C1 segment of cervical spinal cord (tissue), 14 donors: ENCODE data around the gene NCK1.
"Not testable (repeated sequence)": the region's sequence is repeated elsewhere in the genome, so short reads cannot be mapped to it uniquely, and the experiment has no call there.

ENCODE experiments used
- DNase-seq, 14 donors: peaks; one replicate each; lab custom pipeline; 2025; lab: John Stamatoyannopoulos, UW

NCK1 gene

DNA sequence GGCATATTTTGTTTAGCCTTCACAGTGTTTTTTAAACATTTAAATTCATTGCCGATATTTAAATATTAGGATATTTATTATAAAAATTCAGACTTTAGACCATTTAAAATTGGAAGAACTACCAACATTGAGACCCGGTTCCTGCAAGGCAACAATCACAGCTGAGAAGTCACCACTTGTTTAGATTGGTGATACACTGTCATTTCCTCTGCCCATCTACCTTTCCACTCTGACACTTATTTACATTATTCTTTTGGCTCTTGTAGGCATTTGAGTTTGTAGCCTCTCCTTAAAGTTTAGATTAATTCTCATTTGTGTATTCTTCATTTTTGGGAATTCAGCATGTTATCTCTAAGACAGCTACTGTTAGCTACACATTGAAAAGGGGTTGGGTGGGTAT lies 85.5 kb downstream of the NCK1 start:
- DNase-seq = no peak

DNA sequence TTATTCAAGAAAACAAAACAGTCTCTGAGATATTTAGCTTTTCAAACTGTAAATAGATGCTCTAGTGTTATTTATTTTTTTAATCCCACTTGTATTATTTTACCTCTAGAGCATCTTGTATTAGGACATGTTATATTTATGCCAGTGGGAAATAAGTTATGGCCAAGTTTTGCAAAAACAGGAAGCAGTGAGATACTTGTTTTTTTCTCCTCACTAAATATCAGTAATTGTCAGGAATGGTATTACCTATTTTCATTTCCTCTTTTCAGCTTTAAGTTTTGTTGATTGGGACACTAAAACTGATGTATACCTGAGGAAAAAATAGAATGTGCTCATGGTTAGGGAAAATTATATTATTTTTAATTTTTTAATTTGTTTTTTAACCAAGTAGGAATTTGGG lies 87.1 kb downstream of the NCK1 start:
- DNase-seq = no peak

DNA sequence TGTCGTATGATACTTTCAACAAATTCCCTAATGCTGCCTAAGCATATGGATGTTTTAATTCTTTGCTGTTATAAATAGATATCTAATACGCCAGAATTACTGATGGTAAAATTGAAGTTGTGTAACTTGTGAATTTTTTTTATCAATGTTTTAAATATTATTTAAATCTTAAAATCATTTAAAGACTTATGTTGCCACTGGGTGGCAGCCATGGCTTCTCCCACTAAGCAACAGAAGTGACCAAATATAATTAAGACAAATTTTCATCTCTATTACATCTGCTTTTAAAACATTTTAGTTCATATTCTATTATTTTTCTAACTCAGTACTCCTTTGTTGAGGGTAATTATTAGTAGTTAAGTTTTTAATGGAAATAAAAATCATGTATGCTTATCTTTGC lies 87.7 kb downstream of the NCK1 start:
- DNase-seq = no peak

DNA sequence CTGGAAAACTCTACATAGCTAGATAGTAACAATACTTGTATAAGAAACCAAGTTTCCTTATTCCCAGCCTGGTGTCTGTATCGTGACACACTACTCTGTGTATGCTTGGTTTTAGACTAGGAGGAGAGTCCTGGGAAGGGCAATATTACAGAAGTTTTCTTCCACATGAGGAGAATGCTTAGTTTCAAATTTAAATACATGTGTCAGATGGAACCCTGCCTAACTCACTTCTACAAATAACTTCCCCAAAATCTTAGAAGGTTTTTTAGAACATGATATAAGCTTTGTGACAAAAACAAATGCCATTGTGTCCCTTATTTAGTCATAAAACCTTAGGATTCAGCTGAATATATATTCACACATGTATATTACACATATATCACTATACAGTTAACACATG lies 88.6 kb downstream of the NCK1 start:
- DNase-seq = no peak

DNA sequence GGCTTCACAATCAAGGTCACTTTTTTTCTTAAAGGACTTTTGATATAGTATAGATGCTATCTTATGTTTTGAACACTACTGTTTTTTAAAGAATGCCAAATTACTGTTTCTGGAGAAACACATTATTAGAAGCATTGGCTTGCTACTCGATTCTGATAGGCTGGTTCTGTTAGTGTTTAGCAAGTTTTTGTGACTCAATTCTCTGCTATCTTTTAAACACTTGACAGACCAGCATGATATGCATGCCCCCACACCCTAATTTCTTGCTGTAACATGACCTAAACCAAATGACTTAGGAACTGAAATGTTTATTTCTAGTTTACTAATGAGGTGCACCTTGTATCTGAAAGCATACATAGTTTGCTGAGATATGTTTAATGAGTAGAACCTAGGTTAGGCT lies 90.3 kb downstream of the NCK1 start:
- DNase-seq = no peak

DNA sequence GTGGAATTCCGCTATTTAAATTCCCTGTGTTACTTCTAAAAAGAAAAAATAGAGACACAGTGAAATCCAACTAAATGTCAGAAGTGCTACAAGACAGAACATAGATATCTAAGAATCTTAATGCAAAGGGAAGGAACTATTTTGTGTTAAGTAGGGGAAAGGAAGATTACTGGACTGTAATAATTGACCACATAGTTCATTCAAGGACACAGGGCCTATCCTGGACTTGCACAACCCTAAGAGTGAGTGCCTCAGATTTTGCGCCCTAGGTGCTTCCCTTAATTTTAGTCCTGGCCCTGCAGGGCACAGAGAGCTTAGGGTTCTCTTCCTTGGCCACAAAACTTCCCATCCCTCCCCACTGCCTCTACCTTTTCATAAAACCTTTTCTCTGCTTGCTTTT lies 92.2 kb downstream of the NCK1 start:
- no peak for DNase-seq

DNA sequence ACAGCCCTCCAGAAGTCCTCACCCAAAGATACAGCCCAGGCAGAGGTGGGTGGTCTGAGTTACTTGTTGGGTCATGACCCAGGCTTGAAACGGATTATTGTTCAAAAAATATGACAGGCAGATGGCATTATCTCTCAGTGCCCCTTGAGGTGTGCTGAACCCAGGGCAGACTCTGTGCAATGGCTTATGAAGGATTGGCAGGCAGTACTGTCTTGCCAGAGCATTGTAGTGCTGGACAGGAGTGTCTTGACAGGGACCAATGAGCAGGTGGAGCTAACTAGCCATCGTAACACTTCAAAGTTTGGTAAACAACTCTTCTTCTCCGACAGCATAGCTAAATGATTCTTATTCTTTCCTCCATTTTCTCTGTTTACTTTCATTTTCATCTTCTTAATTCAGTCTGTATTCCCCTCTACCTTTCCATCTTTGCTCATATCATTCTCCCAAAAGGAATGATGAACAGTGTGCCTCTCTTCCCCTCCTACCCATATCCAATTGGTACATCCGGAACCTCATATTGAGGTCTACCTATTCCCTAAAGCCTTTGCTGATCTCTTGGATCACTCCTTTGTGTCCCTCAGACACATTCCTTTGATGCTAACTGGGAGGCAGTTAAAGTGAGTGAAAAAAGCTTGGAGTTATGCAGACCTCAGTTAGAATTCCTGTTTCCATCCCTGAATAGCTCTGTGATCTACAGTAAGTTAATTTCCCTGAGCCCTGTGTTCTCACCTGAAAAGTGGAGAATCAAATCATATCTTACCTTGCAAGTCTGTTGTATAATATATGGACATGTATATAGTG lies 93.2 kb downstream of the NCK1 start:
- DNase-seq = no peak

DNA sequence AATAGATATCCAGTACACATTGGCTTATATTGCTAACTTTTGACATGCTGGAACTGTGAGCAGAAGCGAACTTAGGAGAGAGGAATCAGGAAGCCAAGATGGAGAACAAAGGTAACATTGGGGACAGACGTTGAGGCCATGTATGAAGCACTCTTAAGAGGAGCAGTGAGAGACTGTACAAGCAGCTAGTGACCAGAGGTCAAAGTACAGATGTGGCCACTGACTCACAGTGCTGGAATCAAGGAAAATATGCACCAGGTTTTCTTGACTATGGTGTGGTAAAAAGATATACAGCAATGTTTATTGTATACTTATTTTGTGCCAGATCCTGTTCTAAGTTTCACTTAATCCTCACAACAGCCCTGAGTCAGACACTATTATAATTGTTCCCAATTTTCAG lies 93.8 kb downstream of the NCK1 start:
- DNase-seq = no peak

DNA sequence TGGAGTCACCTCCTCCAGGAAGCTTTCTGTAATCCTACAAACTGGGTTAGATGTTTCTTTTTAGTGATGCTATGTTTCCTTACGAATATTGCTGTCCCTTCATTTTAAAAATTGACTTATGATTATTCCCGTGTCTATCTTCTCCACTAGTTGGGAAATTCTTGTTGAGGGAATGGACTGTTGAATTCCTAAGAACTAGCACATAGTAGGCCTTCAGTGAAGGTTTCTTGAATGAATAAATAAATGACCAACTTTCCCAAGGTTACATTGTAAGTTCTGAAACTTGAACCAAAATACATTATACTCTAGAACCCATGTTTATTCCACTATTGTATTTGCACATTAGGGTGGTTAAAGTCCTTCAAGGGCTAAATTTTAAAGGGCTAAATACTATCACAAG lies 95.0 kb downstream of the NCK1 start:
- DNase-seq = no peak

DNA sequence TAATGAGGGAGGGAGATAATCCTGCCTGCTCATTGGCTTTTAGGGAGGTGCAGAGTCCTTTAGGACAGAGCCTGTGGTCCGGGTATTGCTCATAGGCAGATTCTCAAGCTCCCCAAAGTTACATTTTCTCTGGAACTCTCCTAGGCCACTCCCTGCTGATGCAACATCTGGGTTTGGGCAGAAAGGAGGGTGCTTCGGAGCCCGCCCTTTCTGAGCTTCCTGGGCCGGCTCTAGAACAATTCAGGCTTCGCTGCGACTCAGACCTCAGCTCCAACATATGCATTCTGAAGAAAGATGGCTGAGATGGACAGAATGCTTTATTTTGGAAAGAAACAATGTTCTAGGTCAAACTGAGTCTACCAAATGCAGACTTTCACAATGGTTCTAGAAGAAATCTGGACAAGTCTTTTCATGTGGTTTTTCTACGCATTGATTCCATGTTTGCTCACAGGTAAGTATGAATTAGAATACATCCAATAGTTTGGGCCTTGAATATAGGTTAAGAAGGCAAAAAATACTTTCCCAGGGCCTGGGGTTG lies 95.8 kb downstream of the NCK1 start, which contains the start of gene IL20RB:
TSS of gene IL20RB (plus strand) at position 233 of the 538 bp plus-strand sequence. CDS start at position 364, 131 bp downstream.
- DNase-seq = no peak

DNA sequence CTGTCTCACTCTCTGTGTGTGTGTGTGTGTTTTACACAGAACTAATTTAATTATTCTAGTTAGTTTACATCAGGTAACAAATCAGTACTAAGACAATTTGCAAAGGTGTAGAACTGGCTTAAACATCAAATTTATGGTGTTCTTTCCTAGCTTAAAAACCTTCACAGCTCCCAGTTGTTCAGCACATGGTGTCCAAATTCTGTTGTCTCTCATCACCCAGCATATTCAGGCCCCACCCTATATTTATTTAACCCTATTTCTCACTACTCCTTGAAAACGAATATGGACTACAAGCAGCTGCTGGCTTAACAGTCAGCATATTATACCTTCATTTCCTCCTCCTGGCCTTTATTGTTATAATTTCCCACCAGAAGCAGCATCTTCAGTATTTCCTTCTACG lies 96.9 kb downstream of the NCK1 start:
- DNase-seq = no peak

DNA sequence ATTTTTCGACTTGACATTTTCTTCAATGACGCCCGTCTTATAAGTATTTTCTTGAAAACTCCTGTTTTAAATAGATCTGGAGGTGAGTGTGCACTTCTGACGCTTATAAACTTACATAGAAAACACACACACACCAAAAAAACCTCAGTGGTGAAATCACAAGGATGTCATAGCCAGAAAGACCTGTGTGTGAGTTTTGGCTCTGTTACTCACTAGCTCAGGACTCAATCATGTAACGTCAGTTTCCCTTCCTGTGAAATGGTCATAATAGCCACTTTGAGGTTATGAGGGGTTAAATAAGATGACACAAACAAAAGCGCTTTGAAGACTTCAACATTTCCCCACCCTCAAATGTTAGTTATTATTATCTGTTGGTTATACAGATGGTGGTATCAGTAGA lies 97.6 kb downstream of the NCK1 start:
- DNase-seq = no peak

DNA sequence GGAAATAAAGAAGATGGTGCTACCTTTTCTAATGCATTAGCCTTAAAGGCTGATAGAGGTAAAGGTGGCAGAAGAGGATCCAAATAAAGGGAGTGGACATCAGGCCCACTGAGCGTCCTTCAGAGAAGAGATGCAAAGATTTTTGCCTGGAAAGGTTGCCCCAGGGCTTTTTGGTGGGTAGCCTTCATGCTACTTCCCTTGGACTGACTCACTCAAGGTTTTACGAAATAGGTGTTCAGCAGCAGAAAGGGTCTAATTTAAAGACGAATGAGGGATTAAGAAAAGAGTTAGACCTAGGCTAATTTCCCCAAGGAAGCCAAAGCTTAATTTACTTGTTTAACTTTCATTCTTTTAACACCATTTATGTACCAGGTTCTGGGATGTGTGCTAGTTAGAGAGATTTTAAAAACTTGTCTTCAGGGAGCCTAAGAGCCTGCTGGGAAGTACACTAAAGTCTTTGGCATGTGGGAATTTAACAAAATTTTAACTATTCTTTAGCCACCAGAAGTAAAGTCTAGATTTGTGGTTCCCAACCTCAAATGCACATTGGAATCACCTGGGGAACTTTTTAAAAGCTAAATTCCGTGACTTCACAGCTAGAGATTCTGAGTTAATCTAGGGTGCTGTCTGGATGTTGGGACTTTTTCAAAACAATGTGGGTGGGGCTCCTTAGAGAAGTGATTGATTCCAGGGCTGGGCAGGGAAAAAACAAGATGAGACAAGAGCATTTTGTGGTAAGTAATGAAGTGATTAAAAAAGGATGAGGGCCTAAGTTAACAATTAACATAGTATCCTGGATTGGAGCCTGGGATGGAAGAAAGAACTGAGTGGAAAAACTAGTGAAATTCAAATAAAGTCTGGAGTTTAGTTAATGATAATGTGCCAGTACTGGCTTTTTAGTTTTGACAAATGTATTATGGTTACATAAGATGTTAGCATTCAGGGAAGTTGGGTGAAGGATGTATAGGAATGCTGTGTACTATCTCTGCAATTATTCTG lies 99.1 kb downstream of the NCK1 start:
- DNase-seq = no peak

DNA sequence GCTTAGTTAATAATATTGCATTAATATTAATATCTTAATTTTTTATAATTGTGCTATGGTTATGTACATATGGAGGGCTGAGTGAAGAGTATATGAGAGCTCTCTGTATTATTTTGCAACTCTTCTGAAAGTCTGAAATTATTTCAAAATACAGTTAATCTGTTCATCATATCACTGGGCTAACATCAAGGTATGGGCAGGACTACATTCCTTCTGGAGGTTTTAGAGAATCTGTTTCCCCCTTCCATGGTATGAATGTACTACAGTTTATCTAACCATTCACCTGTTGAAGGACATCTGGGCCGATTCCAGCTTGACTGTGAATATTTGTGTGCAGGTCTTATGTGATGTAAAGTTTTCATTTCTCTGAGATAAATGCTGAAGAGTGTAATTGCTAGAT lies 100.9 kb downstream of the NCK1 start:
- DNase-seq = no peak

DNA sequence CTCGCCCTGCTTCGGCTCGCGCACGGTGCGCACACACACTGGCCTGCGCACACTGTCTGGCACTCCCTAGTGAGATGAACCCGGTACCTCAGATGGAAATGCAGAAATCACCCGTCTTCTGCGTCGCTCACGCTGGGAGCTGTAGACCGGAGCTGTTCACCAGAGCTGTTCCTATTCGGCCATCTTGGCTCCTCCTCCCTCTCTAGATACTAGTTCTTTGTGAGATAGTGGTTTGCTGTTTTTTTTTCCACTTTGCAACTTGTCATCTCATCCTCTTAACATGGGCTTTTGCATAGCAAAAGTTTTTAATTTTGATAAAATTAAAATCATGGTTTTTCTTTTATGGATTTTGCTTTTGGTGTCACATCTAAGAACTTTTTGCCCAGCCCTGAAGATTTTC lies 107.5 kb downstream of the NCK1 start:
- DNase-seq = not testable (repeated sequence)

DNA sequence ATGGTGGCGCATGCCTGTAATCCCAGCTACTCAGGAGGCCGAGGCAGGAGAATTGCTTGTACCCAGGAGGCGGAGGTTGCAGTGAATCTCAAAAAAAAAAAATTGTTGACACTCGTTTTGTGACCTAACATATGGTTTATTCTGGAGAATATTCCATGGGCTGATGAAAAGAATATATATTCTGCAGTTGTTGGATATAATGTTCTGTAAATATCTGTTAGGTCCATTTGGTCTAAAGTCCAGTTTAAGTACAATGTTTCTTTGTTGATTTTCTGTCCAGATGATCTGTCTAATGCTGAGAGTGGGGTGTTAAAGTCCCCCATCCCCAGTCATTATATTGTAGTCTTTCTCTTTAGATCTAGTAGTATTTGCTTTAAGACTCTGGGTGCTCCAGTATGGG lies 111.3 kb downstream of the NCK1 start:
- no peak for DNase-seq

DNA sequence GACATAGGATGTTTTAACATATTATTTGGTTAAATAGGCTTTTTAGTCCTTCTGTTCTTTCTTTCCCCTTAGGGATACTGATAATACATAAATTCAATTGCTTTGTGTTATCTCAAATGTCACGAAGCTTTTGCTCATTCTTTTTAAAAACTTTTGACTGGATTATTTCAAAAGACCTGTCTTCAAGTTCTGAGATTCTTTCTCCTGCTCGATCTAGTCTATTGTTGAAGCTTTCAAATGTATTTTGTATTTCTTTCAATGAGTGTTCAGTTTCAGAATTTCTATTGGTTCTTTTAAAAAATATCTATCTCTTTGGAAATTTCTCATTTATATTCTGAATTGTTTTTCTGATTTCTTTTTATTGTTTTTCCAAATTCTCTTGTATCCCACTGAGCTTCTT lies 112.7 kb downstream of the NCK1 start:
- no peak for DNase-seq

DNA sequence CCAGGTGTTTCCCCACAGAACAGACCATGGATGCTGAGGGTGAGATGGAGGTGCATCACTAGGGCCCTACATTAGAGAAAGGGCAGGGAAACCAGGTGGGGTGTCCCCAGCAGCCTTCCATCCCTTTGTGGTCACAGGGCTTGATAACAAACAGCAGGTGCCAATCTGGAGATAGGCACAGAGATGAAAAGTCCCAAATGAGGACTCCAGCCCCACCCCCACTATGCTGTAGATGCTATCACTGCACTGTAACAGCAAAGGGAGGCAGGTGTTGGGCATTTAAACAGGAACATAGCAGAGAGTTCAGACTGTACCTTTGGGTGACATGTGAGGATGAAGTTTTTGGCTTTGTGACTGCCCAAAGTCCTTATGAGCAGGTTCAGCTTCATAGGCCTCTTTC lies 117.2 kb downstream of the NCK1 start:
- DNase-seq = no peak

DNA sequence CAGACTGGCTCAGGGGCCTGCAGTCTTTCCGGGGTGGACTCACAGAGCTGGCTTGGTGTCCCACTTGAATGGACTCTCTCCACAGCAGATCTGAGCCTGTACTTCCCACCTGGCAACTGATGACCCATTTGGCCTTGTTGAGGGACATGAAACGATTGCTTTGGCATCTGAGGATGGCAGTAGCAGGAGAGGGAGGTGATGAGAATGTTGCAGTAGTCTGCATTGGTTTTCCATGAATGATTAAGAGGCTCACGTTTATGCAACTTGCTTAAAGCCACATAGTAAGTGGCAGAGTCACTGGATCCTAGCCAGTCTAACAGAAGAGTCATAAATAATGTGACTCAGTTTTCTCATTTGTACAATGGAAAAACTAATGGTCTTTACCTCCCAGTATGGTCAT lies 117.7 kb downstream of the NCK1 start:
- no peak for DNase-seq

DNA sequence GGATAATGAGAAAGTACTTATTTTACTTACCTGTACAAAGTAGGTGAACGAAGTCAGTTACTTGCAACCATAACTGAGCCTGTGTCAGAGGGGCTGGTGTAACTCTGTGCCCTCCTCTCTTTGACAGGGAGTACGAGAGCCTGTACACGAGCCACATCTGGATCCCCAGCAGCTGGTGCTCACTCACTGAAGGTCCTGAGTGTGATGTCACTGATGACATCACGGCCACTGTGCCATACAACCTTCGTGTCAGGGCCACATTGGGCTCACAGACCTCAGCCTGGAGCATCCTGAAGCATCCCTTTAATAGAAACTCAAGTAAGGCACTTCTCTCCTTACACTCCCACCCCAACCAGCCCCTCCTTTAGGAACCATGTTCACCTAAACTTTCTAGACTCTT lies 120.0 kb downstream of the NCK1 start:
- DNase-seq = no peak

DNA sequence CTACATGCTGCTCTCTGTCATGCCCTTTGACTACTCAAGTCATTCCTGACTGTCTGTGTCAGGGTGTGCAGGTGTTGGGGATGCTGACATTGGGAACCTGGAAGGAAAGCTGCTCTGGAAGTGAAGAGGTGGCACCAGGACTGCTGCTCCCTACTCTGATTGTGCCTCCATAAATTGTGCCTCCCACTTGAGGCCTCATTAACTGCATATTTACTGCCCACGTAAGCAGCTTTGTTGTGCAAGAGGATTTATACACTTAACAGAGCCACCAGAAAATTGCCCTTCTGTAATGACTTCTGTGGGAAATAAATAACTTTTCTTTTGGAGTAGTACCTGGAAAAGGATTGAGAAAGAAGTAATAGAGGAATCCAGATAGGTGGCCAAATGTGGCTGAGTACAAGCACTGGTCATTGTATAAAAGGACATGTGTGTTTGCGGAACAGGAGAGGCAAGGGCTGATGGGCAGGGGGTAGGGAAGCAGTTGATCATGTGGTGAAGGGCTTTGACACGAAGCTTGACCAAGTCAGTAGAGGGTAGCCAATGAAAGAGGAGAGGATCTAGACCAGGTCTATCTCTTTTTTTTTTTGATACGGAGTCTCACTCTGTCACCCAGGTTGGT lies 120.6 kb downstream of the NCK1 start:
- DNase-seq = no peak

DNA sequence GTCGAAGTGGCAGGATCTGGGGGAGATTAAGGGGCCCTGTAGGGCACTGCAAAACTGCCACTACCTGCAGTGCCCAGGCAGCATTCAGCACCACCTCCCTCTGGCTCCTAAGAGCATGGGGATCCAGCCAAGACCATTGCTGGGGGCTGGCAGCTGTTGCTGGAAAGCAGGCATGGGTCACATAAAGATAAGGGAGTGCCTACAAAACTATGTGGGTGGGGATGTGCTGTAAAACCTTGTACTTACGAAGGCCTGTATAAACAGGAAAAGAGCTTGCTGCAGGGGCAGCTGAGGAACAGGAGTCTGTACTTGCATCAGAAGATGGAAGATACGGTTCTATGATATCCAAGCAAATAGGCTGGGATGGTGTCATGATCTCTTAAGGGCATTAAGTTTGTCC lies 122.8 kb downstream of the NCK1 start:
- DNase-seq = no peak
